Measurements from ENCODE around the gene TGM3.

Gene TGM3

GRCh38 chr20:2340823-2341222, 45.0 kb downstream of the TGM3 start:
- no peak for DNase-seq

DNA sequence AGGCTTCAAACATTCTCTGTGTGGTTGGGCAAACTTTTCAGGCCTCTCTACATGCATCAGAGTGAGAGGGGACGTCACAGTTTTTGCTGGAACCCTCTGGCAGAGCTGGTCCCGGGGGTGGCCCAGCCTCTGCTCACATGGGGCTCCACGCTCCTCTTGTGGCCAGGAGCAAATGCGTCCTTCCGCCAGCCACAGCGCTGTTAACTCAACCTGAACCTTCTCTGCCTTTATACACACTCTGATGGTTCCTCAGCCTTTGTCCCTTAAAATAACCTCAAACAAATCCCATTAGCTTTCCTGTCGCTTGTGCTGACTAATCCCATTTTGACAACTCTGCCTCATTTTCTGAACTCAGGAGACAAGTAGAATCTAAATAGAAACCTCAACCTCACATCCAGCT, 45.5 kb downstream of the TGM3 start:
- no peak for DNase-seq

DNA sequence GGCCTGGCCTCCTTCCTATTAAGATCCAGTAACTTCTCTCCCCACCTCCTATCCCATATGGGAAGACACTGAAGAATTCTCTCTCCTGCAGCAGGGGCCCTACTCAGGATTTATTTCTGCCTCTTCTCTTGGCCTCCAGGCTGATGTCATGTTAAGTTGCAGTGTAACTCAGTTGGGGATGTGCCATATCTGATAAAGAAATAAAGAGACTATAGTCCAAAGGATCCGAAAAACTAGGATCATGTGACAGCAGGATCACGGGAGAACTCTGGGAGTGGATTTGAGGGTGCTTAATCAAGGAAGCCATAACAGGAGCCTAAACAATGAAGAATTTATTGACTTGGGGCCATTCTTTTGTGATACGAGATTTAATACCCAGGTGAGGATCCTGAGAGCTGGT, 46.4 kb downstream of the TGM3 start:
- DNase-seq = no peak

GRCh38 chr20:2346188-2346587, 50.4 kb downstream of the TGM3 start:
- DNase-seq = no peak

GRCh38 chr20:2348336-2348735, 52.5 kb downstream of the TGM3 start:
- DNase-seq = no peak

DNA sequence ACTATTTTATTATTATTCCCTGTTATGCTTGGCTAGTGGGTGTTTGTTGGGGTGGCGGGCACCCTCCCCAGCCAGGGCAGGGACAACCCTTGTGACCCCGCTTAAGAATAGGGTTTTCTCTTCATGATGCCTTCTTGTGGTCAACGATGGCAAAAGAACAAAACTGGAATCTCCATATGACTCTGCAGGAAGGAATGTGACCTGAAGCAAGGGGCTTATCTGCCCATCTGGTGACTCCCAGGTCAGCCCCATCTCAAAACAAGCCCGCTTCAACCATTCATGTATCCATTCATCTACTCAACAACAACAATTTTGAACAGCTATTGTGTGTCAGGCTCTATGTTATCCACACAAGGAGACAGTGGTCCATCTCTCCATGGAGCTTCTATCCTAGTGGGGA, 54.0 kb downstream of the TGM3 start:
- DNase-seq = no peak

GRCh38 chr20:2350606-2351005, 54.8 kb downstream of the TGM3 start:
- no peak for DNase-seq

DNA sequence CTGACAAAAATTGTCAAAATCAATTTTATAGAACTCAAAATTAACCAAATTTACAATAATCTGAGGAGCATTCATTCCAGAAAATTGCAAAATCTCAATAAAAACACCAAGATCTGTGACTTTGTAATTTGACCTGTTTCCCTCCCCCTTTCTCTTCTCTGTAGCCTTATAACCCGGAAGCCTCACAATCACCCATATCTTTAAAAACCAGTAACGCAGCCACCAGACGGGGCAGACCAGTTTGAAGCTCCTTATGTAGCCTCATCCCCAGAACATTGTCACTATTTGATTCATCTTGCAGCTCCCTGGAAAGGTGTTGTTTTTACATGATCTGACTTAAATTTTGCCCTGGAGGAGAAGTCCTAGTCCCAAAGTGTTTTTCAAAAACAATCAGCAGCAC, 57.4 kb downstream of the TGM3 start:
- no peak for DNase-seq

GRCh38 chr20:2357114-2357513, 61.3 kb downstream of the TGM3 start:
- no peak for DNase-seq

GRCh38 chr20:2358006-2358405, 62.2 kb downstream of the TGM3 start:
- no peak for DNase-seq

DNA sequence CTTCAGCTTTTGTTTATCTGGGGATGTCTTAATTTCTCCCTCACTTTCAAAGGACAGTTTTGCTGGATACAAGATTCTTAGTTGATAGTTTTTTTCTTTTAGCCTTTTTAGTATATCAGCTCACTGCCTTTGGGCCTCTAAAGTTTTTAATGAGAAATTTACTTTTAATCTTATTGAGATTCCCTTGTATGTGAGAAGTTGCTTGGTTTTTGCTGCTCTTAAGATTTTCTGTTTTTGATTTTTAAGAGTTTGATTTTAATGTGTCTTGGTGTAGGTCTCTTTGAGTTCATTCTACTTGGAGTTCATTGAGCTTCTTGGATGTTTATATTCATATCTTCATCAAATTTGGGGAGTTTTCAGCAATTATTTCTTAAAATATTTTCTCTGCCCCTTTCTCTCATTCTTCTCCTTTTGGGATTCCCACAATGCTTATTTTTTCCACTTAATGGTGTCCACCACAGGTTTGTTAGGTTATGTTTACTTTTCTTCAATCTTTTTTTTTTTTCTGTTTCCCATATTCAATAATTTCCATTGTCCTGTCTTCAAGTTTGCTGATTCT, 65.3 kb downstream of the TGM3 start:
- DNase-seq = no peak

- DNase-seq = no peak
Observed at GRCh38 chr20:2363187-2363586, 67.4 kb downstream of the TGM3 start.

GRCh38 chr20:2363587-2363986, 67.8 kb downstream of the TGM3 start:
- DNase-seq = no peak

DNA sequence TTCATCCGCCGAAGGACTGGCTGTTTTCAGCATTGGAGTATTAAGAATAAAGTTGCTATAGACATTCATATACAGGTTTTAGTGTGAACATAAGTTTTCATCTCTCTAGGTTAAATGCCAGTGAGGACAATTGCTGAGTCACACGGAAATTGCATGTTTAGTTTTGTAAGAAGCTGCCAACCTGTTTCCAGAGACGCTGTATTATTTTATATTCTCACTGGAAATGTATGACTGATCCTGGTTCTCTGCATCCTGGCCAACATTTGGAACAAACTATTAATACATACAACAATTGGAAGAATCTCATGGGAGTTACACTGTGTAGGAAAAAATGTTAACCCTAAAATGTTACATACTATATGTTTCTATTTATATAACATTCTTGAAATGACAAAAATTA, 68.2 kb downstream of the TGM3 start:
- DNase-seq = no peak

- no peak for DNase-seq
Observed at GRCh38 chr20:2365091-2365490, 69.3 kb downstream of the TGM3 start.

GRCh38 chr20:2365666-2366065, 69.9 kb downstream of the TGM3 start:
- DNase-seq = no peak

GRCh38 chr20:2368621-2369020, 72.8 kb downstream of the TGM3 start:
- no peak for DNase-seq

DNA sequence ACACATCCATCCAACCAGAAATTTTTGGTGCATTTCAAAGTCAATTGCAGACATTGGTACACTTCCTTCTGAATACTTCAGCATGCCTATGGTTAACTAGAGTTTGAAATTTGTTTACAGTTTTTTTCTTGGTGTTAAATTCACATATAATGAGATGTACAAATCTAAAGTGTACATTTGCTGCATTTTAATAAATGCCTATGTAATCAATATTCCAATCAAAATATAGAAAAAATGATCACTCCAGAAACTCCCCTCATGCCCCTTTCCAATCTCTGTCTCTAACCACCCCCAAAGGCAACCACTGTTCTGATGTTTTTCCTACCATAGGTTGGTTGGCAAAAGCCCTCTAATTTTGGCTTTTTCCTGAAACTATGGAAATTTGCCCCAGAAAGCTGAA, 77.3 kb downstream of the TGM3 start:
- no peak for DNase-seq

GRCh38 chr20:2374346-2375125, 78.7 kb downstream of the TGM3 start:
- no peak for DNase-seq

DNA sequence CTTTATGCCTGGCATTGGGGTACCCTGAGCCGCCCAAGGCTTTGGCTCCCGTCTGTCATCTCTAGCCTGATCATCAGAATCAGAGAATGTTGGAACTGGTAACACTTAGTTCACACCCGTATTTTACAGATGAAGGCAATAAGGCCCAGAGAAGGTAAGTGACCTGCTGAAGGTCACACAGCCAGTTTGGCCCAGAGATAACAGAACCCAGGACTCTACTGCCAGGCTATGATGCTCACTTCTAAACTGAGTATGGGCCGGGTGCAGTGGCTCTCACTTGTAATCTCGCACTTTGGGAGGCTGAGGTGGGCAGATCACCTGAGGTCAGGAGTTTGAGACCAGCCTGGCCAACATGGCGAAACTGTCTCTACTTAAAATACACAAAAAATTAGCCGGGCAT, 83.1 kb downstream of the TGM3 start:
- DNase-seq = no peak

- no peak for DNase-seq
Observed at GRCh38 chr20:2379511-2380229, 83.9 kb downstream of the TGM3 start.

DNA sequence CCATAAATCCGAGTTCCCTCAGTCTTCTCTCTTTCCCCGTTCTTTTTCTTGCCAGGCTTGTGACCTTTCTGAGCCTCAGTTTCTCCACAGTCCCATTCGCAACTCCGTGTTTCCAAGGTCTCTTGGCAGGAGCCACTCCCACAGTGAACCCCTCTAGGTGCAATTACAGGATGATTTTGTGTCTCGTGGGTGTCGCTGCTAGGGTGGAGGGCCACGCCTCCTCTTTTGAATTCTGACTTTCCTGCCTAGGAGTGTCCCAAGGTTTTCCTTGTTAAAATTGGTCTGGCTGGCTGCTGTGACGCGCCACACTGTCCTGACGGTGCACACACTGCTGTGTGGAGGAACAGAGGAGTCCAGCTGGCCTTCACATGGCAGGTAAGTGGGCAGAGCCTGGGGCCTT, 84.8 kb downstream of the TGM3 start, which contains the start of gene TGM6:
Gene TGM6, plus strand, starts transcription at position 301 of the 400 bp plus-strand sequence. Its CDS starts 68 bp downstream, at position 369.
- DNase-seq = no peak

- no peak for DNase-seq
Observed at GRCh38 chr20:2381303-2381702, 85.5 kb downstream of the TGM3 start.

DNA sequence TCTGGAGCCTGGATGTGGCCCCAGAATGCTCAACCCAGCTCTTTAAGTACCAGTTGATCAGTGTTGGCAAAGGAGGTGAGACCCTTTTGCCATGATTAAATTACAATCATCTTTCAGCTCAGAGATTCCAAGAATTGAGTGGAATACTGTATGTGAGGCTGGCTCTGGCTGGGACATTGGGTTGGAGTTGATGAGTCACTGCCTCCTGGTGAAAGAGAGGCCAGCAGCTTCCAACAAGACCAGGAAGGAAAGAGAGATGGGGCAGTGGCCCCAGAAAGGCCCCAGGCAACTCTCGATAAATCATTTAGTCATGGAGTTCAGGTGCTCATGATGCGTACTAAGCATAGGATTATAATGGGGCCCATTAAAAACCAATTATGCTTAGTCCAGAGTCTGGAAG, 87.0 kb downstream of the TGM3 start:
- DNase-seq = no peak

All from DMS79 treated with DMSO at 0.1 percent for 48 hours (cell line).